ENCODE results near the gene LMCD1.

The LMCD1 gene

GRCh38 chr3:8563146-8563545, 61.5 kb downstream of the LMCD1 start:
- Histone ChIP-seq H3K9me3 (ENCODE audit: insufficient read depth, low read length, severe bottlenecking) (no peaks in the 10 kb centered on the region), H3K27me3 (ENCODE audit: insufficient read depth, low read length, poor library complexity) (no peaks in the 10 kb centered on the region), H3K4me3 (ENCODE audit: low read depth in 1 of 2, low read length in 2 of 2) (no peak overlapping the region), H3K4me1 (ENCODE audit: insufficient read depth, low read length) (no peaks in the 10 kb centered on the region), H4K20me1 (ENCODE audit: insufficient read depth, low read length) (no peaks in the 10 kb centered on the region), H3K36me3 (ENCODE audit: insufficient read depth, low read length) (no peaks in the 10 kb centered on the region), H3K4me2 (ENCODE audit: insufficient read depth, low read length) (no peak overlapping the region), H3K9ac (ENCODE audit: low read depth, low read length) (no peak overlapping the region), H3K79me2 (ENCODE audit: insufficient read depth, low read length) (no peaks in the 10 kb centered on the region), H2AFZ (ENCODE audit: low read depth, low read length) (no peak overlapping the region), H3K27ac (ENCODE audit: low read length) (no peak overlapping the region)
- no peak for ATAC-seq (ENCODE audit: insufficient read depth, low read depth)
- no peak for DNase-seq
- no peak for TF ChIP-seq EZH2 (IDR thresholded peaks at IDR 0.05; ENCODE audit: borderline replicate concordance, low read depth, low read length, severe bottlenecking)
- TF ChIP-seq CTCF (IDR thresholded peaks at IDR 0.05; ENCODE audit: borderline replicate concordance, extremely low read depth, low read length, poor library complexity, severe bottlenecking): no peak

GRCh38 chr3:8563597-8563996, 62.0 kb downstream of the LMCD1 start:
- TF ChIP-seq CTCF (IDR thresholded peaks at IDR 0.05; ENCODE audit: borderline replicate concordance, extremely low read depth, low read length, poor library complexity, severe bottlenecking): no peak
- no peak for TF ChIP-seq EZH2 (IDR thresholded peaks at IDR 0.05; ENCODE audit: borderline replicate concordance, low read depth, low read length, severe bottlenecking)
- H4K20me1 ChIP-seq (ENCODE audit: insufficient read depth, low read length): no peaks in the 10 kb centered on the region

DNA sequence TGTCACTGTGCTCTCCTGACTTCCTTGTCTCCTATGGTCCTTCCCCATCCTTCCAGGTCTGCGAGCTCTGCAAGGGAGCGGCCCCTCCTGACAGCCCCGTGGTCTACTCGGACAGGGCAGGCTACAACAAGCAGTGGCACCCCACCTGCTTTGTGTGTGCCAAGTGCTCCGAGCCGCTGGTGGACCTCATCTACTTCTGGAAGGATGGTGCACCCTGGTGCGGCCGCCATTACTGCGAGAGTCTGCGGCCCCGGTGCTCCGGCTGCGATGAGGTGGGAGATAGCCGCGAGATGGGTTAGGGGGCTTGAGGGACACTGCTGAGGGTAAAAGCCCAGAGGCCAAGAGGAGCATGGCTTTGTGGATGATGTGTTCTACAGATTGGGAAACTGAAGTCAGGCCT, 63.8 kb downstream of the LMCD1 start:
- TF ChIP-seq EZH2 (IDR thresholded peaks at IDR 0.05; ENCODE audit: borderline replicate concordance, low read depth, low read length, severe bottlenecking): no peak

More at GRCh38 chr3:8563597-8563996, 62.0 kb downstream of the LMCD1 start:
- Histone ChIP-seq H3K27ac (ENCODE audit: low read length) (no peak overlapping the region), H3K79me2 (ENCODE audit: insufficient read depth, low read length) (no peaks in the 10 kb centered on the region), H2AFZ (ENCODE audit: low read depth, low read length) (no peak overlapping the region), H3K27me3 (ENCODE audit: insufficient read depth, low read length, poor library complexity) (no peaks in the 10 kb centered on the region), H3K9me3 (ENCODE audit: insufficient read depth, low read length, severe bottlenecking) (no peaks in the 10 kb centered on the region), H3K4me2 (ENCODE audit: insufficient read depth, low read length) (no peak overlapping the region), H3K36me3 (ENCODE audit: insufficient read depth, low read length) (no peaks in the 10 kb centered on the region), H3K9ac (ENCODE audit: low read depth, low read length) (no peak overlapping the region), H3K4me3 (ENCODE audit: low read depth in 1 of 2, low read length in 2 of 2) (no peak overlapping the region), H3K4me1 (ENCODE audit: insufficient read depth, low read length) (no peaks in the 10 kb centered on the region)
- DNase-seq (no peak), ATAC-seq (ENCODE audit: insufficient read depth, low read depth) (no peak)

DNA sequence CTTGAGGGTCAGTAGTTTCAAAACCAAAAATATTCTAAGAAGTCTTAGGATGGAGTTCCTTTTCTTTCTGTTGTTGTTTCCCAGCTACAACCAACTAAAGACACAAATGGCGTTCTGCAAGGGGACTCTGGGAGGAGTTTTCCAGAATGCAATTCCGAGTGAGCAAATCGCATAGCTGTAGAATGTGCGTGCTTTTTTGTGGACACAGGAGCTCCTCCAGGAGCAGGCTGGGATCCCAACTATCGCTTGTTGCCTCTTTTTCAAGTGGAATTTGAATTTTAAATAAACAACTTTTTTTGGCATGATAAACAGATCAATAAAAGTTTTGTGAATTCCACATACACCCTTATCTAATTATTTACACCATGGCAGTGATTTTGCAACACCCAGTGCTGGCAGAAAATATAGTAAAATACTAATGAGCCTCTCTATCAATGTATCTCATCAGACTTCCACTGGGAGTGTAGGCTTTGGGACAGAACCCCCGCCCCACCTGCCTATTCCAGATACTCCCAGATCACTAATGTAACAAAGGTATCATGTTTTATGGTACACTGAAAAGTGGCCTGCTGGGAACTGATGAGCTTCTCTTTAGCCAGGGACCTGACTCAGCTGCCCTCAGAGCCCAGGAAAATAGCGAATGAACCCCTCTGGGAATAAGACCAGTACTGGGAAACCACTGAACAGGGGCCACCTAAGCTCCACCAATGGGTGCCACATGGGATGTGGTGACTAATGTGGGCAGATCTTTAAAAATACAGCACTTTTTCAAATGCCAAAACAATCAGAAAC, 66.4 kb downstream of the LMCD1 start:
- ATAC-seq (ENCODE audit: insufficient read depth, low read depth): no peak
- no peak for DNase-seq
- Histone ChIP-seq H3K9ac (ENCODE audit: low read depth, low read length) (no peak overlapping the region), H2AFZ (ENCODE audit: low read depth, low read length) (no peak overlapping the region), H3K27ac (ENCODE audit: low read length) (no peak overlapping the region), H3K4me1 (ENCODE audit: insufficient read depth, low read length) (no peaks in the 10 kb centered on the region), H3K27me3 (ENCODE audit: insufficient read depth, low read length, poor library complexity) (no peaks in the 10 kb centered on the region), H4K20me1 (ENCODE audit: insufficient read depth, low read length) (no peaks in the 10 kb centered on the region), H3K4me3 (ENCODE audit: low read depth in 1 of 2, low read length in 2 of 2) (no peak overlapping the region), H3K9me3 (ENCODE audit: insufficient read depth, low read length, severe bottlenecking) (no peaks in the 10 kb centered on the region), H3K79me2 (ENCODE audit: insufficient read depth, low read length) (no peaks in the 10 kb centered on the region), H3K36me3 (ENCODE audit: insufficient read depth, low read length) (no peaks in the 10 kb centered on the region), H3K4me2 (ENCODE audit: insufficient read depth, low read length) (no peak overlapping the region)
- TF ChIP-seq CTCF (IDR thresholded peaks at IDR 0.05; ENCODE audit: borderline replicate concordance, extremely low read depth, low read length, poor library complexity, severe bottlenecking) (no peak), EZH2 (IDR thresholded peaks at IDR 0.05; ENCODE audit: borderline replicate concordance, low read depth, low read length, severe bottlenecking) (no peak)

More for the DNA sequence above, 63.8 kb downstream of the LMCD1 start:
- no peaks in the 10 kb centered on the region for H3K27me3 ChIP-seq (ENCODE audit: insufficient read depth, low read length, poor library complexity)
- no peaks in the 10 kb centered on the region for H3K4me1 ChIP-seq (ENCODE audit: insufficient read depth, low read length)
- no peaks in the 10 kb centered on the region for H3K36me3 ChIP-seq (ENCODE audit: insufficient read depth, low read length)
- no peak overlapping the region for H3K4me2 ChIP-seq (ENCODE audit: insufficient read depth, low read length)
- no peaks in the 10 kb centered on the region for H3K79me2 ChIP-seq (ENCODE audit: insufficient read depth, low read length)
- H3K27ac ChIP-seq (ENCODE audit: low read length): no peak overlapping the region
- H4K20me1 ChIP-seq (ENCODE audit: insufficient read depth, low read length): no peaks in the 10 kb centered on the region
- H3K9ac ChIP-seq (ENCODE audit: low read depth, low read length): no peak overlapping the region
- ATAC-seq (ENCODE audit: insufficient read depth, low read depth) (no peak), DNase-seq (no peak)
- no peak overlapping the region for H3K4me3 ChIP-seq (ENCODE audit: low read depth in 1 of 2, low read length in 2 of 2)
- H2AFZ ChIP-seq (ENCODE audit: low read depth, low read length): no peak overlapping the region
- H3K9me3 ChIP-seq (ENCODE audit: insufficient read depth, low read length, severe bottlenecking): no peaks in the 10 kb centered on the region
